ENCODE data around the gene OBSCN.

DNA sequence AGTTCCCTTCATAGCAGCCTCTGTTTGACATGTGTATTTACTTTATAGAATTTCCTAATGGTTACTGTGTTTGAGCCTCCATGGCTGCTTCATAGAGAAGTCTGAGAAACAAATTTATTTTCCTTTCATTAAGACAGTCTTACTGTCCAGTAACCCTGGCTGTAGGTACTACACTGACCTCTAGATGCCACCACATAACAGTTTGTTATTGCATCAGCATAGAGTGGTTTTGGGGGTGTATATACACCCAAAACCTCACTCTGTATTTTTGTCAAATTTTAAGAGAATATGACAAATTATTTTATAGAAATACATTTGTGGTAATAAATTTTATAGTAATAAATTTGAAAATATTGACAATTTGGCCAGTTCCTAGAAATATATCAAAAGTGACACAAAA lies 57.3 kb downstream of the OBSCN start:
- TF ChIP-seq, protein P1, sequence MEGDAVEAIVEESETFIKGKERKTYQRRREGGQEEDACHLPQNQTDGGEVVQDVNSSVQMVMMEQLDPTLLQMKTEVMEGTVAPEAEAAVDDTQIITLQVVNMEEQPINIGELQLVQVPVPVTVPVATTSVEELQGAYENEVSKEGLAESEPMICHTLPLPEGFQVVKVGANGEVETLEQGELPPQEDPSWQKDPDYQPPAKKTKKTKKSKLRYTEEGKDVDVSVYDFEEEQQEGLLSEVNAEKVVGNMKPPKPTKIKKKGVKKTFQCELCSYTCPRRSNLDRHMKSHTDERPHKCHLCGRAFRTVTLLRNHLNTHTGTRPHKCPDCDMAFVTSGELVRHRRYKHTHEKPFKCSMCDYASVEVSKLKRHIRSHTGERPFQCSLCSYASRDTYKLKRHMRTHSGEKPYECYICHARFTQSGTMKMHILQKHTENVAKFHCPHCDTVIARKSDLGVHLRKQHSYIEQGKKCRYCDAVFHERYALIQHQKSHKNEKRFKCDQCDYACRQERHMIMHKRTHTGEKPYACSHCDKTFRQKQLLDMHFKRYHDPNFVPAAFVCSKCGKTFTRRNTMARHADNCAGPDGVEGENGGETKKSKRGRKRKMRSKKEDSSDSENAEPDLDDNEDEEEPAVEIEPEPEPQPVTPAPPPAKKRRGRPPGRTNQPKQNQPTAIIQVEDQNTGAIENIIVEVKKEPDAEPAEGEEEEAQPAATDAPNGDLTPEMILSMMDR (IDR thresholded peaks at IDR 0.05) = no peak
- TF ChIP-seq EP300 (IDR thresholded peaks at IDR 0.05) (no peak), POLR2A (IDR thresholded peaks at IDR 0.05) (no peak)

Data from suprapubic skin (tissue), 3 donors.